HG03280 (cell line): ENCODE results near the gene RERGL.
"Not testable (repeated sequence)": the region's sequence is repeated elsewhere in the genome, so short reads cannot be mapped to it uniquely, and the experiment has no call there.

Source experiments
- ATAC-seq: cut with Tn5 transposase; IDR thresholded peaks from one replicate; pipeline ENCODE4 v1.9.1; 2021; ENCODE audit warnings: mild to moderate bottlenecking, moderate library complexity; ENCODE audit not compliant: unreplicated experiment

Gene RERGL

GRCh38 chr12:18040060-18040742 lies 49.8 kb downstream of the RERGL start:
- ATAC-seq, result not testable (repeated sequence)
